HG03354 (cell line): ENCODE results near the gene HBB.
"Not testable (repeated sequence)": the region's sequence is repeated elsewhere in the genome, so short reads cannot be mapped to it uniquely, and the experiment has no call there.

Source experiments
- ATAC-seq: cut with Tn5 transposase; IDR thresholded peaks from one replicate; pipeline ENCODE4 v1.9.1; 2021; ENCODE audit warnings: mild to moderate bottlenecking; ENCODE audit not compliant: unreplicated experiment, poor library complexity, severe bottlenecking

HBB gene

GRCh38 chr11:5248498-5248897 is 21.6 kb upstream of the HBB start:
- ATAC-seq, result not testable (repeated sequence)

- ATAC-seq, result no peak
Observed at GRCh38 chr11:5247472-5248192, 20.8 kb upstream of the HBB start.

DNA sequence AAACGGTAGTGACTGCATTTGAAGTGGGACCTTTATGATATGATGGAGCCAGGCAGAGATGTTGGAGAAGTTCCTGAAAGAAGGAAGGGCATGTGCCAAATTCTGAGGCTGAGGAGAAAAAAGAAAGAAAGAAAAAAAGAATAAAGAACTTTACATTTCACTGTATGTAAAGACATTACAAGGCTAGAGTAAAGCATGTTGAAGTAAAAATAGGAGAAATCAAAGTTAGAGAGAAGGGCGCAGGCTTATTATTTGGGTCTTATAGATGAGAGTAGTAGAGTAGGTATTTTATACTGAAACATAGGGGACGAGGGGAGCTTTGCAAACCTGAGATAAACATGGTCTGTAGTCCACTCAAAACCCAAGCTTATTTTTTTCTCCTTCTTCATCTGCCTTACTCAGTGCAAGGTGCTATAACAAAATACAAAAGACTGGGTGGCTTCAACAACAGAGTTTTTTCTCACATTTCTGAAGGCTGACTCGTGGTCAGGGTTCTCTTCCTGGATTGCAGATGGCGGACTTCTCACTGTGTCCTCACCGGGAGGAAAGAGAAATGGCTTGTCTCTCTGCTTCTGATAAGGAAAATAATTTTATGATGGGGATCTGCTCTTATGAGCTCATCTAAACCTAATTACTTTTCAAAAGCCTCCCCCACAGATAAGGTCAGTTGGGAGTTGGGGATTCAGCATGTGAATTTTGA is 20.1 kb upstream of the HBB start:
- ATAC-seq, result no peak

- ATAC-seq, result no peak
Observed at GRCh38 chr11:5245155-5245554, 18.3 kb upstream of the HBB start.

DNA sequence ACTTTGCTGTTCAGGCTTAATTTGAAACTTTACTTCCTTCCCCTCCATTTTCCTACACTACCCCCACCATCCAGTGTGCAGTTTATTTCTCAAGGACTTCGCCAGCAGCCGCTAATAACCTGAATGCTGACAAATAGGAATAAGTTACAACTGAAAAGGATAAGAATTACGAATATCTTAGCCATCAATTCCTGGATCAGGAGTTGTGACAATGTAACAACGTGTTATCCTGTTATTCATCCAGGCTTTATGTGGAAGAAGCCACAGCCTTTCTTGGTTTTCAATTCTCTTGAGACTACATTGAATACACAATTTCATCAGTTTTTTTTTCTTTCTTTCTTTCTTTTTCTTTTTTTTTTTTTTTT is 16.9 kb upstream of the HBB start:
- ATAC-seq, result no peak

DNA sequence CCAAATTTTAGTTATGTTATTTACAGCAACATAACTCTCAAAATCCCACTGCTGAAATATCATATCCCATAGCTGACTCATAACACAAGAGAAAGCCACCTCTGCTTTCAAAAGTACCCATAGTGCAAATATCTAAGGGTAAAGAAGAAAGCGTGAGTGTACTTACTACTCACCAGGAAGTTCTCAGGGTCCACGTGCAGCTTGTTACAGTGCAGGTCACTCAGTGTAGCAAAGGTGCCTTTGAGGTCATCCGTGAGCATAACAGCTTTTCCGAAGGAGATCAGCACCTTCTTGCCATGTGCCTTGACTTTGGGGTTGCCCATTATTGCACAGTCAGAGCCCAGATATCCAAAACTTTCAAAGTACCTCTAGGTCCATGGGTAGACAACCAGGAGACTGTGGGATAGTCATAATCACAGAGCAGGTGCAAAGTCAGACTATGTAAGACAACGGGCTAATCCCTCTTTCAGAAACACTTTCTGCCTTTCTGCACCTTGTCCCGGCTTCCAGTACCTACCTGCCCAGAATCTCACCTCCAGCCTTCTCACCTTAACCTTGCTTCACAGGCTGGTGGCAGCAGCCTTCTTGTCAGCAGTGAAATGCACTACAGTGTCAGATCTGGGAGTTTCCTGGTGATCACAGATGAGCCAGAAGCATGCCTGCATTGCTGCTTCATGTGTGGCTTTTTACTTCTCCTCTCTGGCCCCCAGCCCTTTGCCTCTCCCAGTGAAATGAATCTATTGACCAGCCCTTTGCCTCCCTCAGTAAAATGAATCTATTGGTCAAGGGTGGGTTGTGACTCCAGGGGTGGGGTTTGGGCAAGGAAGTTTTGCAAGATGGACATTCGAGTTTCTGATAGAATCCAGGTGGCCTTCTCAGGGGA is 16.3 kb upstream of the HBB start:
- ATAC-seq, result no peak

DNA sequence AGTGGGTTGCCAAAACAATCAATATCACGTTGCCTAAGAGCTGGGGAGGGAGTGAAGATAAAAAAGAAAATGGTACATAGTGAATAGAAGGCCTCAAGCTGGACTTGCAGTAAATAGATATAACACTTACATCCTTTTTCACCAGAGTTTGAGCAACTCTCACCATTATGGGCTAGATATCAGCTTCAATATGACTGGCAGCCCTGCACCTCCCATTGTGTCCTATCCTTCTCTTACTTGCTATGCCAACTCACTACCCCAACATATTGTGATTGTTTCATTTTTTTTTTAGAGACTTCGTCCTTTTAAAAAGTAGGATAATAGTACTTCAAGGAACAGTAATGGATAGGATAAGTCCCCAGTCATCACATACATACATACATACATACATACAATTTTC is 15.3 kb upstream of the HBB start:
- ATAC-seq, result no peak

GRCh38 chr11:5241458-5241857 is 14.6 kb upstream of the HBB start:
- ATAC-seq, result no peak

DNA sequence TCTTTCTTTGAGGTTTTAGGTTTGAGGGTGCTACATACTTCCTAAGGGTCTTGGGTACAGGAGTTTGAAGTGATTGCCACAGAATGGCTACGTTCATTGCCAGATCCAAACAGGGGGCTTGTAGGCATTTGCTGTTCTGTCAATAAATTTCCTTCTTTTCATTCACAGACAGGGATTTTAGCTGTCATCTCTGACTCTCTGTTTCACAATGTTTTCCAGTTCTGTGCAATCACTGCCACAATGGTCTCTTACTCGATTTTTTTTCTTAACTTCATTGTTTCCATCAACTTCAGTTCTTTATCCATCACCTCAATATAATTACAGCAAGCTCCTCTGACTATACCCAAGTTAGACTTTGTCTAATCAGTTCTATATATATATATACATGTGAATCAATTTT is 13.6 kb upstream of the HBB start:
- ATAC-seq, result no peak

DNA sequence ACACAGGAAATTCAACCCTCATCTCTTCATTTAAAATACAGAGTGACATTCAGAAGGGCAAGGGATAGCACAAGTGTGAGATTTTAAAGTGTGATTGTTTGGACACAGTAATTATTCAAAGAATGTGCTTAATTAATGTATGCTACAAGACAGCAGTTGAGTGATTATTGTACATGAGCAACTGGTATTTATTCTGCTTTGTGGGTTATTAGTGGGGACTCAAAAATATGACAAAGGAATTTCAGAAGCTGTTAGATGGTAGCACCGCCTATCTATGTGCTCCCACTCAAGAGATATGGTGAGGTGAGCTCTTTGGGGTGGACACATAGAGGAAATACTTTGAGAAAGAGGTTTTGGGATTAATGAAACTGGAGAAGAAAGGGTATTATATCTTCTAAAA is 13.2 kb upstream of the HBB start:
- no peak for ATAC-seq

GRCh38 chr11:5239046-5239445 is 12.2 kb upstream of the HBB start:
- no peak for ATAC-seq

DNA sequence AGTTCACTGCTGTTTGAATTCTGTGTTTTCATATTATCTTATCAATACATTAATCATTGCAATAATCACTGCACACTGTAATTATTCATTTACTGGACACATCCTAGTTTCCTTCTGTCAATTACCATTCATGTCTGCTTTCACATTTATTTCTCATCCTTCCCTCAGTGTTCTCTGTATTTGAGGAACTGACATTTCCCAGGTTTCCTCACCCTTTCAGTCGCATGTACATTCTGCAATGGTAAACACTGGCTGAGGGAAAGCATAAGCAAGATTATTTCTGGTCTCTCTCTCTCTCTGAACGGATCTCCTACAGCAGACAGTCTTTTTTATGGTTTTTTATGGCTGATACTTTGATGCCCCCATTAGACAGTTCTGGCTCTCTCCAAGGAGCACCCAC is 11.6 kb upstream of the HBB start:
- ATAC-seq, result no peak

DNA sequence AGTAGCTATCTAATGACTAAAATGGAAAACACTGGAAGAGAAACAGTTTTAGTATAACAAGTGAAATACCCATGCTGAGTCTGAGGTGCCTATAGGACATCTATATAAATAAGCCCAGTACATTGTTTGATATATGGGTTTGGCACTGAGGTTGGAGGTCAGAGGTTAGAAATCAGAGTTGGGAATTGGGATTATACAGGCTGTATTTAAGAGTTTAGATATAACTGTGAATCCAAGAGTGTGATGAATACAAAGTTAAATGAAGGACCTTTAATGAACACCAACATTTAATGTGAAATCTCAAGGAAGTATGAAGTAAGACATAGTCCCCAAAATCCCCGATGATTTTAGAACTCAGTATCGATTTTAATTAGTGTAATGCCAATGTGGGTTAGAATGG is 10.5 kb upstream of the HBB start:
- no peak for ATAC-seq

DNA sequence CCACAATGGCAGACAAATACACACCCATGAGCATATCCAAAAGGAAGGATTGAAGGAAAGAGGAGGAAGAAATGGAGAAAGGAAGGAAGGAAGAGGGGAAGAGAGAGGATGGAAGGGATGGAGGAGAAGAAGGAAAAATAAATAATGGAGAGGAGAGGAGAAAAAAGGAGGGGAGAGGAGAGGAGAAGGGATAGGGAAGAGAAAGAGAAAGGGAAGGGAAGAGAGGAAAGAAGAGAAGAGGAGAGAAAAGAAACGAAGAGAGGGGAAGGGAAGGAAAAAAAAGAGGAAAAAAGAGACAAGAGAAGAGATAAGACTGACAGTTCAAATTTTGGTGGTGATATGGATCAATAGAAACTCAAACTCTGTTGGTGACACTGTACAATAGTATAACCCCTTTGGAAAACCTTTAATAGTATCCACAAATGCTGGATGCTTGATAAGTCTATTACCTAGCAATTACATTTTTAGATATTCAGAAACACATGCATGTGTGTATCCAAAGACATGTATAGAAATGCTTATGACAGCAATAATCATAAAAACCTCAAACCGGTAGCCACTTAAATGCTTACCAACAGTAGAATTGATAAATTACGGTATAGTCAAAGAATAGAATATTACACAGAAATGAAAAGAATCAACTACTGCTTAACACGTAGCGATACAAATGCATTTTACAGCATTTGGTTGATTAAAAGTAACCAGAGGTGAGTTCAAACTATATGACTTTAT is 8.7 kb upstream of the HBB start:
- no peak for ATAC-seq

DNA sequence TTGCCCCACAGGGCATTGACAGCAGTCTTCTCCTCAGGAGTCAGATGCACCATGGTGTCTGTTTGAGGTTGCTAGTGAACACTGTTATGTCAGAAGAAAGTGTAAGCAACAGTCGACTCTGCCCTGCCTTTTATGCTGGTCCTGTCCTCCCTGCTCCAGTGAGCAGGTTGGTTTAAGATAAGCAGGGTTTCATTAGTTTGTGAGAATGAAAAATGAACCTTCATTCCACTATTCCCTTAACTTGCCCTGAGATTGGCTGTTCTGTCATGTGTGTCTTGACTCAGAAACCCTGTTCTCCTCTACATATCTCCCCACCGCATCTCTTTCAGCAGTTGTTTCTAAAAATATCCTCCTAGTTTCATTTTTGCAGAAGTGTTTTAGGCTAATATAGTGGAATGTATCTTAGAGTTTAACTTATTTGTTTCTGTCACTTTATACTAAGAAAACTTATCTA is 7.5 kb upstream of the HBB start, which contains the start of gene HBD:
Gene HBD (minus strand): TSS at position 103 of the 454 bp plus-strand sequence. CDS start 50 bp downstream, at position 53.
- peak; percentile 85 for ATAC-seq

DNA sequence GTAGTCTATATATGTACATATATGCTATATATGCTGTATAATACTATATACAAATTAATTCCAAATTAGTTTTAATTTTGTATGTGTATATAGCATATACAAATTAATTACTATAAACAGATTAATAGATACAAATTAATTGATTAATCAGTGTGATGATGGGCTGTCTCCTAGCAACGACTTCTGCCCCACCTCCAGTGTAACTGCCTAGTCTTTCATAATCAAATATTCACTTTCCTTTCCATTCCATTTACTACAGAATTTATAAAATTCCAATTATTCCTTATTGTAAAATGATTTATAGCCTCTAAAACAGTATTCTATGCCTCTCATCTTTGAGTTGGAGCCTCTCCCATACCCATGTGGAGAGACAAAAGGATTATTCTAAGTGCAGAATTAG is 6.4 kb upstream of the HBB start:
- no peak for ATAC-seq

DNA sequence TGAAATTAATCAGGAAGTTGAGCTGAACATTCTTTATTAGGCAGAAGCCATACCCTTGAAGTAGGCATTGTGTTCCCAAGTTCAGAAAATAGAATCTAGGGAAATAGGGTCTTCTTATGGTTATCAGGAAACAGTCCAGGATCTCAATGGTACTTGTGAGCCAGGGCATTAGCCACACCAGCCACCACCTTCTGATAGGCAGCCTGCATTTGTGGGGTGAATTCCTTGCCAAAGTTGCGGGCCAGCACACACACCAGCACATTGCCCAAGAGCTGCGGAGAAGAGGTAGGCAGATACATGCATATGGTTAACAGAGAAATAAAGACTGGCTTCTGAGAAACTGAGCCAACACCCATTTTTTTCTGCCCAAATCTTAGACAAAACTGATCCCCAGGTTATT is 6.0 kb upstream of the HBB start:
- no peak for ATAC-seq

GRCh38 chr11:5232176-5232575 is 5.3 kb upstream of the HBB start:
- no peak for ATAC-seq

DNA sequence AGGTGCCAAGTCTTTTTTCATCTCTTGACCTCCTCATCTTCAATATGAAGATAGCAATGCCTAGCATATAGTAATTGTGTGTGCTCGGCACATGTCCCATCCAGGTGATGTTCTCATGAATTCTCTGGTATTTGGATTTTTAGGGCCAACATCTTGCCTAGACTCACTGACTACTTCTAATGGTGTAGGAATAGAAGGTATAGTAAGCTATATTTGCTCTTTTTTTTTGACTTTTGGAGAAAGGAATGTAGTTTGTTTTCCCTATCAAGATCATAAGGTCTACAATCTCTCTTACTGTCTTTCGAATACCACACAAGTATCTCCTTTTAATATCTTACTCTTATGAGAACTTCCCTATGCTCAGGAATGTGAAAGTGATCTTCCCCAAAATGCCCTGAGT is 4.2 kb upstream of the HBB start:
- ATAC-seq, result no peak

GRCh38 chr11:5230266-5230665 is 3.4 kb upstream of the HBB start:
- no peak for ATAC-seq
